Mesenchymal stem cell (in vitro differentiated cells and primary cell): ENCODE data around the gene CEP128.

ENCODE experiments used
- DNase-seq: peaks from one replicate; pipeline ENCODE4 v3.0.0-alpha.2; 2013
- H2AFZ ChIP-seq: one replicate; pipeline ENCODE4 v1.6.1; 2013; ENCODE audit warnings: low read depth, mild to moderate bottlenecking, control low read depth, inconsistent platforms, low read length, moderate library complexity
- H2AK5ac ChIP-seq: 2 replicates; pipeline ENCODE4 v1.6.1; 2013; ENCODE audit warnings: low read length, moderate library complexity, mild to moderate bottlenecking, inconsistent platforms; ENCODE audit not compliant: severe bottlenecking
- H2BK120ac ChIP-seq: one replicate; pipeline ENCODE4 v1.6.1; 2013; ENCODE audit warnings: low read depth, mild to moderate bottlenecking, inconsistent platforms, low read length, moderate library complexity
- H2BK12ac ChIP-seq, 2 experiments: one replicate each; pipeline ENCODE4 v1.6.1; 2013; ENCODE audit warnings: inconsistent platforms in 2 of 2, low read length in 2 of 2, mild to moderate bottlenecking in 2 of 2, moderate library complexity in 2 of 2, control low read depth in 1 of 2
- H2BK15ac ChIP-seq: one replicate; pipeline ENCODE4 v1.6.1; 2013; ENCODE audit warnings: mild to moderate bottlenecking, low read depth, inconsistent platforms; ENCODE audit not compliant: poor library complexity, severe bottlenecking
- H2BK5ac ChIP-seq: 2 replicates; pipeline ENCODE4 v1.6.1; 2013; ENCODE audit warnings: low read depth, mild to moderate bottlenecking, low read length, control low read depth, inconsistent platforms; ENCODE audit not compliant: poor library complexity, severe bottlenecking
- H3K14ac ChIP-seq, 2 experiments: one replicate each; pipeline ENCODE4 v1.6.1; 2013; ENCODE audit warnings: inconsistent platforms in 2 of 2, low read length in 2 of 2, control low read depth in 1 of 2, mild to moderate bottlenecking in 1 of 2, moderate library complexity in 1 of 2
- H3K18ac ChIP-seq, 2 experiments: one replicate each; pipeline ENCODE4 v1.6.1; 2013; ENCODE audit warnings: inconsistent platforms in 2 of 2, low read length in 2 of 2, control low read depth in 1 of 2, low read depth in 1 of 2, mild to moderate bottlenecking in 1 of 2
- H3K23ac ChIP-seq, 2 experiments: one replicate each; pipeline ENCODE4 v1.6.1; 2013; ENCODE audit warnings: inconsistent platforms in 2 of 2, low read length in 2 of 2, mild to moderate bottlenecking in 2 of 2, moderate library complexity in 2 of 2, control low read depth in 1 of 2
- H3K27ac ChIP-seq: 2 replicates; pipeline ENCODE4 v1.5.1; 2013; ENCODE audit warnings: mild to moderate bottlenecking, moderate library complexity, low read length, control low read depth, inconsistent platforms; ENCODE audit not compliant: poor library complexity, severe bottlenecking
- H3K27me3 ChIP-seq, 2 experiments: 2 replicates each; pipeline versions ENCODE4 v1.6.1 to v1.7.0; 2013; ENCODE audit warnings: low read length in 2 of 2, mild to moderate bottlenecking in 2 of 2, moderate library complexity in 2 of 2, control low read depth in 1 of 2, inconsistent platforms in 1 of 2; ENCODE audit not compliant: control insufficient read depth in 1 of 2, insufficient read depth in 1 of 2
- H3K36me3 ChIP-seq, 2 experiments: 2 replicates each; pipeline versions ENCODE4 v1.6.1 to v1.7.0; 2013; ENCODE audit warnings: low read length in 2 of 2, control low read depth in 1 of 2, inconsistent platforms in 1 of 2, low read depth in 1 of 2, mild to moderate bottlenecking in 1 of 2; ENCODE audit not compliant: insufficient read depth in 2 of 2, control insufficient read depth in 1 of 2
- H3K4ac ChIP-seq, 2 experiments: one replicate each; pipeline ENCODE4 v1.6.1; 2013; ENCODE audit warnings: inconsistent platforms in 2 of 2, low read length in 2 of 2, mild to moderate bottlenecking in 2 of 2, moderate library complexity in 2 of 2, control low read depth in 1 of 2, low read depth in 1 of 2
- H3K4me1 ChIP-seq: 2 replicates; pipeline ENCODE4 v1.6.1; 2013; ENCODE audit warnings: low read depth, low read length, control low read depth; ENCODE audit not compliant: control insufficient read depth, insufficient read depth
- H3K4me2 ChIP-seq: 2 replicates; pipeline ENCODE4 v1.6.1; 2013; ENCODE audit warnings: low read length, mild to moderate bottlenecking, inconsistent platforms; ENCODE audit not compliant: poor library complexity, severe bottlenecking
- H3K4me3 ChIP-seq, 2 experiments: 2 replicates each; pipeline versions ENCODE4 v1.5.1 to v1.7.0; 2013; ENCODE audit warnings: low read length in 2 of 2, mild to moderate bottlenecking in 2 of 2, control low read depth in 1 of 2, low read depth in 1 of 2; ENCODE audit not compliant: insufficient read depth in 1 of 2
- H3K79me1 ChIP-seq: replicated peaks from 2 replicates; pipeline ENCODE4 v1.6.1; 2013; ENCODE audit warnings: mild to moderate bottlenecking, control low read depth, low read length, inconsistent platforms; ENCODE audit not compliant: poor library complexity, severe bottlenecking
- H3K9ac ChIP-seq: 2 replicates; pipeline ENCODE4 v1.7.0; 2013; ENCODE audit warnings: mild to moderate bottlenecking, low read length, moderate library complexity
- H3K9me3 ChIP-seq: 2 replicates; pipeline ENCODE4 v1.7.0; 2013; ENCODE audit warnings: mild to moderate bottlenecking, low read length; ENCODE audit not compliant: control insufficient read depth
- H4K8ac ChIP-seq: one replicate; pipeline ENCODE4 v1.6.1; 2013; ENCODE audit warnings: inconsistent platforms, mild to moderate bottlenecking, low read length, moderate library complexity
- H4K91ac ChIP-seq: one replicate; pipeline ENCODE4 v1.6.1; 2013; ENCODE audit warnings: mild to moderate bottlenecking, low read length, inconsistent platforms
- WGBS: methylation state at CpG from one replicate; pipeline ENCODE4 v1.1.7; 2013; ENCODE audit warnings: mixed read lengths; 5-methylcytosine and 5-hydroxymethylcytosine counted together

CEP128 gene

DNA sequence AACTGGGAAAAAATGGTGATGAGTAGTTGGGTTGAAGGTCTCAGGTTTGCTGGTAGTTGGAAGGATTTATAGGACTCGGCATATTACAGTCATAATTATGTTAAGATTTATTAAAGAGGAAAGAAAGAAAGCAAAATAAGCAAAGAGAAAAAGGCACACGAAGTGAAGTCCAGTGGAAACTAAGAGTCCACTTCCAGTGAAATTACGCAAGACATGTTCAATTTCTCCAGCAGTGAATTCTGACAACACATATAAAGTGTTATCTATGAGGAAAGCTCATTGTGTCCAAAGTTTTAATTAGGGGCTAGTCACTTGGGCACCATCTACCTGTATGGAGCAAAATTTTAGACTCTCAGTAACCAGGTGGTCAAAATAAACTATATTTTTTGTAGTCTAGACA is 143.3 kb downstream of the CEP128 start:
- Histone ChIP-seq H2AK5ac (no peak overlapping the region), H3K23ac (no peak overlapping the region), H3K36me3 (no peaks in the 10 kb centered on the region), H3K4me2 (no peak overlapping the region), H3K27ac (no peak overlapping the region), H3K9ac (no peak overlapping the region), H3K14ac (no peak overlapping the region), H2BK15ac (no peak overlapping the region), H2BK120ac (no peak overlapping the region), H3K4me1 (no peaks in the 10 kb centered on the region), H3K4me3 (no peak overlapping the region), H3K18ac (no peak overlapping the region), H2BK5ac (no peak overlapping the region), H3K27me3 (no peaks in the 10 kb centered on the region), H3K4ac (no peak overlapping the region), H4K91ac (no peak overlapping the region), H2BK12ac (no peak overlapping the region), H4K8ac (no peak overlapping the region), H3K79me1 (no peaks in the 10 kb centered on the region), H3K9me3 (peaks cover 10% of the 10 kb centered on the region), H2AFZ (no peak overlapping the region)
- DNase-seq = no peak
- 88% methylated on average over 1 of the region's 3 CpGs for WGBS

DNA sequence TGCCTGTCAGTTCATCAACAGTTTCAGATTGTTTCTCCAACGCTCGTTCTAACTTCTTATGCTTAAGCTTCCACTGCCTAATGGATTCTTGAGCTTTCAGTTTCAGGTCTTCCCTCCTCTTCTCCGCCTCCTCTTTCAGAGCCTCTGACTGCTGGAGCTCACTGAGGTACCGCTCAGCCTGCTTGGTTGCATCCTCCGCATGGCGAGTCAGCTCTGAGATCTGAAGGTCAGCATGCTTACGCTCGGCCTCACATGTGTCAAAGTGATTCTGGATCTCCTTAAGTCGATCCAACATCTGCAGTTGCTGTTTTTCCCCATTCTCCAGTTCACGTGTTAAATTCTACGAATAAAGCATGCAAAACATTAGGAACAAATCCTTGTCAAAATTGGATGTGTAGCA is 148.8 kb downstream of the CEP128 start:
- H2AFZ ChIP-seq = no peak overlapping the region
- no peak overlapping the region for H2BK5ac ChIP-seq
- H4K91ac ChIP-seq = no peak overlapping the region
- no peak overlapping the region for H3K4ac ChIP-seq
- no peak overlapping the region for H3K18ac ChIP-seq
- H3K14ac ChIP-seq = no peak overlapping the region
- H3K4me2 ChIP-seq = no peak overlapping the region
- H2BK12ac ChIP-seq = no peak overlapping the region
- H3K9me3 ChIP-seq = no peaks in the 10 kb centered on the region
- no peak overlapping the region for H2BK120ac ChIP-seq
- 98% methylated on average over 9 of the region's 11 CpGs for WGBS
- H3K4me1 ChIP-seq = no peaks in the 10 kb centered on the region
- no peak overlapping the region for H2AK5ac ChIP-seq
- H3K27me3 ChIP-seq = no peaks in the 10 kb centered on the region
- no peak for DNase-seq
- no peak overlapping the region for H3K4me3 ChIP-seq
- H3K9ac ChIP-seq = no peak overlapping the region
- no peak overlapping the region for H3K23ac ChIP-seq
- no peaks in the 10 kb centered on the region for H3K79me1 ChIP-seq
- H2BK15ac ChIP-seq = no peak overlapping the region
- H3K36me3 ChIP-seq = no peaks in the 10 kb centered on the region
- H4K8ac ChIP-seq = no peak overlapping the region
- no peak overlapping the region for H3K27ac ChIP-seq

DNA sequence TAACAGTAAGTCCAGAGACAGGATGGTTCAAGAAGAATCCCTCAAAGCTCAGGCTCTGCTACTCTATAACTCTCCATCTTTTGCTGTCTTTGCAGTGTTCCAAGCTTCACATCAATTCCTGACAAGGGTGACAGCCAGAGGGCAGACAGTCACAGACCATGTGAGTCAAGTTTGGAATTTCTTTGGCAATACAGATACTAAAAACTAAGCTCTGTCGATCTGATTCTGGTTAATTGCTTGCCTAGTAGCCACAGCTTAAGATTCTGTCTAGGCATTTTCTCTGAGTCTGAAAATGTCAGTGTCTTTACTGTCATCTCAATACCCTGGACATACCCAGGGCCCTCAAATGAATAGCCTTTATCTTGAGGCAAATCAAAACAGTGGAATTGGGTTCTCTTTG is 153.7 kb downstream of the CEP128 start:
- Histone ChIP-seq H3K27ac (no peak overlapping the region), H3K4me2 (no peak overlapping the region), H2BK120ac (no peak overlapping the region), H2AFZ (no peak overlapping the region), H3K4me3 (no peak overlapping the region), H3K9ac (no peak overlapping the region), H4K91ac (no peak overlapping the region), H2BK5ac (no peak overlapping the region), H3K27me3 (no peaks in the 10 kb centered on the region), H3K18ac (no peak overlapping the region), H3K23ac (no peak overlapping the region), H3K9me3 (no peaks in the 10 kb centered on the region), H3K14ac (no peak overlapping the region), H3K36me3 (no peaks in the 10 kb centered on the region), H2AK5ac (no peak overlapping the region), H2BK12ac (no peak overlapping the region), H3K4me1 (no peaks in the 10 kb centered on the region), H2BK15ac (no peak overlapping the region), H3K4ac (no peak overlapping the region), H3K79me1 (no peaks in the 10 kb centered on the region), H4K8ac (no peak overlapping the region)
- WGBS = no CpG with 5 or more reads among the region's 1 CpG
- no peak for DNase-seq

GRCh38 chr14:80784820-80785219 is 156.7 kb downstream of the CEP128 start:
- Histone ChIP-seq H3K9me3 (no peaks in the 10 kb centered on the region), H2AK5ac (no peak overlapping the region), H3K36me3 (no peaks in the 10 kb centered on the region), H3K4me1 (no peaks in the 10 kb centered on the region), H3K27me3 (no peaks in the 10 kb centered on the region), H3K23ac (no peak overlapping the region), H3K14ac (no peak overlapping the region), H3K79me1 (no peaks in the 10 kb centered on the region), H3K4me3 (no peak overlapping the region), H2BK120ac (no peak overlapping the region), H2BK5ac (no peak overlapping the region), H4K91ac (no peak overlapping the region), H3K18ac (no peak overlapping the region), H3K27ac (no peak overlapping the region), H2BK15ac (no peak overlapping the region), H4K8ac (no peak overlapping the region), H3K4me2 (no peak overlapping the region), H3K4ac (no peak overlapping the region), H2AFZ (no peak overlapping the region), H3K9ac (no peak overlapping the region), H2BK12ac (no peak overlapping the region)
- peak; percentile 22 for DNase-seq
- WGBS = 90% methylated on average over 4 of the region's 4 CpGs
